Esophagus squamous epithelium (tissue), 5 donors: Measurements from ENCODE around the gene CCSER1. TPM values are rescaled to one million over a fixed set of nuclear protein-coding genes. Genes with fewer than 3 reads are reported as not detected.

Experiments
- DNase-seq: peaks from one replicate; lab custom pipeline; 2025; lab: John Stamatoyannopoulos, UW
- H3K27ac ChIP-seq, 4 donors: fragments of 200-600 bp; sonication (generic); one replicate each; pipeline ENCODE4 v1.5.1; 2016 to 2019; ENCODE audit warnings: mild to moderate bottlenecking in 1 of 4
- H3K27me3 ChIP-seq, 4 donors: fragments of 200-600 bp; sonication (generic); 1 replicate in 3 of 4; 2 replicates in 1 of 4; pipeline versions ENCODE4 v1.5.1 to v1.6.0; 2017 to 2021; ENCODE audit warnings: antibody characterized with exemption in 1 of 4
- H3K36me3 ChIP-seq, 3 donors: fragments of 200-600 bp; sonication (generic); one replicate each; pipeline ENCODE4 v1.5.1; 2016 to 2019
- H3K4me1 ChIP-seq, 3 donors: fragments of 200-600 bp; sonication (generic); one replicate each; pipeline ENCODE4 v1.5.1; 2017 to 2019
- H3K4me3 ChIP-seq, 4 donors: fragments of 200-600 bp; sonication (generic); 1 replicate in 3 of 4; 2 replicates in 1 of 4; pipeline ENCODE4 v1.5.1; 2016 to 2019; ENCODE audit warnings: mild to moderate bottlenecking in 2 of 4, moderate library complexity in 1 of 4
- H3K9me3 ChIP-seq, 3 donors: fragments of 200-600 bp; sonication (generic); one replicate each; pipeline ENCODE4 v1.5.1; 2016 to 2019
- CTCF ChIP-seq, 6 experiments: fragments of 450-650 bp in 4 of 6; fragments of 200-600 bp in 2 of 6; sonication (generic) in 2 of 6; IDR thresholded peaks; one replicate each; pipeline ENCODE4 v1.5.1; 2016 to 2019; ENCODE audit warnings: antibody characterized with exemption in 6 of 6, mild to moderate bottlenecking in 4 of 6, moderate library complexity in 4 of 6
- POLR2A ChIP-seq, 4 donors: fragments of 450-650 bp; IDR thresholded peaks; one replicate each; pipeline ENCODE4 v1.6.1; 2017; ENCODE audit warnings: antibody characterized with exemption in 4 of 4, mild to moderate bottlenecking in 4 of 4, moderate library complexity in 3 of 4
- WGBS, 2 donors: methylation state at CpG; one replicate each; pipeline ENCODE4 v1.1.5; 2018; 5-methylcytosine and 5-hydroxymethylcytosine counted together
- intact Hi-C: fragments of 100-400 bp; cut with DNase I; formaldehyde crosslinking; loops from one replicate; pipeline ENCODE4 v1.15.0; 2022
- total RNA-seq, 4 donors: library from RNA; depleted of rRNA; stranded (reverse); fragments of >200 nt; gene quantifications; one replicate each; pipeline ENCODE4 v1.1.0, GENCODE V29; 2016
- donor health status: DM: yes; HTN: yes; CAD: no.

The CCSER1 gene
- total RNA-seq, 4 donors from 2014 or later: 1.2 to 12.4 (median 2.2) TPM

GRCh38 chr4:90084277-90084966, 42.8 kb upstream of the CCSER1 start:
- TF ChIP-seq CTCF (IDR thresholded peaks at IDR 0.05) (no peak), POLR2A (IDR thresholded peaks at IDR 0.05) (no peak)
- H3K9me3 ChIP-seq: no peaks in the 10 kb centered on the region
- DNase-seq: no peak
- intact Hi-C loops: no loop called here
- H3K4me3 ChIP-seq: no peak overlapping the region
- 79 to 92% methylated on average over 3 of the region's 3 CpGs for WGBS, 2 donors
- H3K27me3 ChIP-seq: no peaks in the 10 kb centered on the region
- no peaks in the 10 kb centered on the region for H3K4me1 ChIP-seq
- H3K27ac ChIP-seq: no peak overlapping the region
- H3K36me3 ChIP-seq: no peaks in the 10 kb centered on the region

- Histone ChIP-seq H3K9me3 (no peaks in the 10 kb centered on the region), H3K4me3 (no peak overlapping the region), H3K27me3 (no peaks in the 10 kb centered on the region), H3K36me3 (no peaks in the 10 kb centered on the region), H3K27ac (no peak overlapping the region), H3K4me1 (no peaks in the 10 kb centered on the region)
- intact Hi-C loops: no loop called here
- no peak for DNase-seq
- WGBS, 2 donors: 74 to 81% methylated on average over 5 of the region's 5 CpGs
- TF ChIP-seq CTCF (IDR thresholded peaks at IDR 0.05): no peak
- no peak for TF ChIP-seq POLR2A (IDR thresholded peaks at IDR 0.05)
Measured at GRCh38 chr4:90084967-90085295, 42.3 kb upstream of the CCSER1 start.

GRCh38 chr4:90093526-90093925, 33.7 kb upstream of the CCSER1 start:
- no peak for DNase-seq
- Histone ChIP-seq H3K27ac (no peak overlapping the region), H3K27me3 (no peaks in the 10 kb centered on the region), H3K4me3 (no peak overlapping the region), H3K36me3 (no peaks in the 10 kb centered on the region), H3K9me3 (no peaks in the 10 kb centered on the region), H3K4me1 (peaks cover 0 to 9% (median 0%) of the 10 kb centered on the region in 3 donors)
- intact Hi-C loops: no loop called here
- 24 to 43% methylated on average over 2 of the region's 2 CpGs for WGBS, 2 donors
- TF ChIP-seq POLR2A (IDR thresholded peaks at IDR 0.05) (no peak), CTCF (IDR thresholded peaks at IDR 0.05) (no peak)

GRCh38 chr4:90095000-90095399, 32.2 kb upstream of the CCSER1 start:
- intact Hi-C loops: no loop called here
- 13 to 38% methylated on average over 1 of the region's 1 CpG for WGBS, 2 donors
- no peak overlapping the region for H3K4me3 ChIP-seq
- no peaks in the 10 kb centered on the region for H3K9me3 ChIP-seq
- no peak for TF ChIP-seq CTCF (IDR thresholded peaks at IDR 0.05)
- TF ChIP-seq POLR2A (IDR thresholded peaks at IDR 0.05): no peak
- no peaks in the 10 kb centered on the region for H3K27me3 ChIP-seq
- peaks cover 0 to 9% (median 0%) of the 10 kb centered on the region in 3 donors for H3K4me1 ChIP-seq
- no peaks in the 10 kb centered on the region for H3K36me3 ChIP-seq
- H3K27ac ChIP-seq: no peak overlapping the region
- no peak for DNase-seq

- no peak for DNase-seq
- Histone ChIP-seq H3K4me3 (no peak overlapping the region), H3K36me3 (no peaks in the 10 kb centered on the region), H3K4me1 (no peaks in the 10 kb centered on the region), H3K27ac (no peak overlapping the region), H3K9me3 (no peaks in the 10 kb centered on the region), H3K27me3 (no peaks in the 10 kb centered on the region)
- intact Hi-C loops: no loop called here
- WGBS, 2 donors: 68 to 75% methylated on average over 3 of the region's 3 CpGs
- TF ChIP-seq CTCF (IDR thresholded peaks at IDR 0.05) (no peak), POLR2A (IDR thresholded peaks at IDR 0.05) (no peak)
Measured at GRCh38 chr4:90099812-90100211, 27.4 kb upstream of the CCSER1 start.
